HG02759 (cell line): ENCODE results near the gene ZFAND4.
"Not testable (repeated sequence)": the region's sequence is repeated elsewhere in the genome, so short reads cannot be mapped to it uniquely, and the experiment has no call there.

Source experiments
- ATAC-seq: cut with Tn5 transposase; IDR thresholded peaks from one replicate; pipeline ENCODE4 v1.9.1; 2021; ENCODE audit warnings: mild to moderate bottlenecking, moderate library complexity; ENCODE audit not compliant: unreplicated experiment

Gene ZFAND4

GRCh38 chr10:45592432-45592831, 80.1 kb downstream of the ZFAND4 start:
- ATAC-seq = no peak

- ATAC-seq = no peak
These were observed 81.3 kb downstream of the ZFAND4 start for GRCh38 chr10:45591280-45591679.

- no peak for ATAC-seq
These were observed 82.7 kb downstream of the ZFAND4 start for GRCh38 chr10:45589868-45590267.

DNA sequence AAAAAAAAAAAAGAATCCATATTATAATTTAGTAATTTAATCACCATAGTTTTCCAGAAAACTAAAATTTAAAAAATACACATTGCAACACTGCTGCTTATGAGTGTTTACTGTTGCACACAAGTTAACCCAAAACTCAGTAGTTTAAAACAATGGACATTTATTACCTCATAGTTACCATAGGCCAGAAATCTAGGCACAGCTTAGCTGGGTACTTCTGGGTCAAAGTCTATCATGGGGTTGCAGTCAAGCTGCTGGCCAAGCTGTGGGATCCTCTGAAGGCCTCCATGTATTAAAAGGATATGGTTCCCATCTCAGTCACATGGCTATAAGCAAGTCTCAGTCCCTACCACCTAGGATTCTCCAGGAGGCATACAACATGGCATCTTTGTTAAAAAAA, 83.6 kb downstream of the ZFAND4 start:
- no peak for ATAC-seq

DNA sequence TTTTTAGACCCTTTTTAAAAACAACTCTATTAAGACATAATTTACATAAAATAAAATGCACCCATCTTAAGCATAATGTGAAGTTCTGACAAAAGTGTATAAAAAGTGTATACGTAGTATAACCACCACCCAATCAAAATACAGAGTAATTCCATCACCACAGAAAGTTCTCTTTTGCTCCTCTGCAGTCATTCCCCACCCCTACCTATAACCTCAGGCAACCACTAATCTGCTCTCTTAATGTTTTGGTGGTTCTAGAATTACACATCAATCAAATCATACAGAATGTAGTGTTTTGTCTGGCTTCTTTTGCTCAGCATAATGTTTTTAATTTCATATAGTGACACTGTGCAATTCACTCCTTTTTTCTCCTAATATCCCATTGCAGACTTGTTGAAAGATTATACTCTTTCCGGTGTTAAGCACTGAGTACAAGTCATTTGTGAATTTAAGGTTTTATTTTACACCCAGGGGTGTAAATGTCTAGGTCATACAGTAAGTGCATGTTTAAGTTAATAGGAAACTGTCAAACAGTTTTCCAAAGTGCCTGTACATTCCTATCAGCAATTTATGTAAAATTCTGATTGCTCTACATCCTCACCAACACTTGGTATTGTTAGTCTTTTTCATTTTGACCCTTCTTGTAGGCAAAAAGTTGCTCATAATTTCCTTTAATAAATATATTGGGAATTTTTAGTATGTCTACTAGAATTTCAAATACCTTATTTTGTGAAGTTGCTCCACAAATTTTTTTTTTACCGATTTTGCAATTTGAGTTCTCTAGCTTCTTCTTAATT, 86.3 kb downstream of the ZFAND4 start:
- ATAC-seq = no peak

GRCh38 chr10:45585131-45585530, 87.4 kb downstream of the ZFAND4 start:
- no peak for ATAC-seq

GRCh38 chr10:45582386-45582781, 90.2 kb downstream of the ZFAND4 start:
- ATAC-seq = no peak

GRCh38 chr10:45581582-45582385, 90.8 kb downstream of the ZFAND4 start:
- no peak for ATAC-seq

GRCh38 chr10:45581216-45581549, 91.4 kb downstream of the ZFAND4 start:
- no peak for ATAC-seq

DNA sequence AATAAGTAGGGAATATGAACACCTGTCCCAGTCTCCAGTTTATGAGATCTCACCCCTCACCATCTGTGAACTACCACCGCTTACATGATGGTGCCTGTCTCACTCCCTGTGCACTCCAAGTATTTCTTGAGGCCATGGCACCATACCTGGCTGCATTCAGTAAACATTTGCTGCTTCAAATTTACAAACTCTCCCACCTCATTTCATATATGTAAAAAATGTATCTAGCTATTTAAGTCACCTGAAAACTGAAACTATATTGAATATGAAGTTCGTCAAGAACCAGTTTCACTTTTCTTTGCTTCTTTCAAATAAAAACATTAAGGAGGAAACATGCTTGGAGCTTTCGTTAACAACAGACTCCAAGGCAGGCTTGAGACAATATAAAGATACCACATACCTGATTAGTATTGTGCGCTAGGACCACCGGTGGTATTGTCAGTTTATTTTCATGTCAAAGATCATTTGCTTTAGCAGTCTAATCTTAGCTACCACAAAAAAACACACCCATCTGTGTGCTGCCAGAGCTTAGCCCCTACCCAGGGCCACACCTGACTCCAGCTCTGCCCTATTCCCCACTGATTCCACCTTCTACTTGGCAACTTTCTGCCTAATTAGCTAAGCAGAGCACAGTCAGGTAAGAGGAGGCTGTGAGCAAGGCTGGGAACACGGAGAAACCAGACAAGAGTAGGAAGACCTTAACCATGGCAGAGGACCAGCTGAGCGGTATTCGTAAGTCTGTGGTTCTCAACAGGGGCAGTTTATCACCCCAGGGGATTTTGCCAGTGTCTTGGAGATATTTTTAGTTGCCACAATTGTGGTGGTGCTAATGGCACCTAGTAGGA, 92.0 kb downstream of the ZFAND4 start:
- ATAC-seq = peak; percentile 75

DNA sequence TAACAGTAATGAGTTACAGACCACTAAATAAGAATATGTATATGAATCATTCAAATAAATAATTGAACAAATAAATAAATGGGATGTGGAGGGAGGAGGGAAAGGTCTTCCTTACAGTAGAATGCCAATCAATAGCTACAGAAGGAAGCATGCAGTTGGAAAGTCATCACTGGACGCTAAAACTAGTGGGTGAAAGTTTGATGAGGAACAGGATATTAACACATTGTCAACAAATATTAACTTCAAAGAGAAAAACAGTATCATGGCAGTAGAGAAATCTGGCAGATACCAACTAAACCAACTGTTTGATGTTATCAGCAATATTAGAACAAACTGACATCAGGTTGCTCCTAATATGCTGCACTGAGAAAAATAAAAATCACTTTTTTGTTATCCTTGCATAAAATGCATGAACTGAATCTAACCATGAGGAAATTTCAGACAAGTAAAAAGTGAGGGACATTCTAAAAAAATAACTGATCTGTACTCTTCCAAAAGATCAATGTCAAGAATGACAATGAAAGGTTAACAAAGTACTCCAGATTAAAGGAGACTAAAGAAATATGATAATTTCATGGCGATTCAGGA, 94.1 kb downstream of the ZFAND4 start:
- no peak for ATAC-seq

DNA sequence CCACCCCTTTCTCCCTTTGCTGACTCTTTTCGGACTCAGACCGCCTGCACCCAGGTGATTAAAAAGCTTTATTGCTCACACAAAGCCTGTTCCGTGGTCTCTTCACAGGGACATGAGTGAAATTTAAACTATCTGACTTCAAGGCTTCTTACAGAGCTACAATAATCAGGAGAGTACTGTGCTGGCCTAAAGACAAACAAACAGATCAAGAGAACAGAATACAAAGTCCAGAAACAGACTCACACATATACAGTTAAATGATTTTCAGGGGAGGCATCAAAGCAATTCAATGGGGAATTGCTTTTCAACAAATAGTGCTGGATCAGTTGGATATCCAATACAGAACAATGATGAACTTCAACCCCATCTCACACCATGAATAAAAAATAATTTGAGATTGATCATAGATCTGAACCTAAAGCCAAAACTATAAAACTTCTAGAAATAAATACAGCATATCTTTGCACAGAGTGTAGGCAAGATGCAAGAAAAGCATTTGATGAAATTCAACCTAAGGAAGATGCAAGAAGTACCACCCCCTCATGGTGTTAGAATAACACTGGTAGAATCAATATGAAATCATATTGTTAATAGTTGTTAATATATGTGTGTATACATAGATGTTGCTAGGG, 96.5 kb downstream of the ZFAND4 start:
- ATAC-seq = no peak

DNA sequence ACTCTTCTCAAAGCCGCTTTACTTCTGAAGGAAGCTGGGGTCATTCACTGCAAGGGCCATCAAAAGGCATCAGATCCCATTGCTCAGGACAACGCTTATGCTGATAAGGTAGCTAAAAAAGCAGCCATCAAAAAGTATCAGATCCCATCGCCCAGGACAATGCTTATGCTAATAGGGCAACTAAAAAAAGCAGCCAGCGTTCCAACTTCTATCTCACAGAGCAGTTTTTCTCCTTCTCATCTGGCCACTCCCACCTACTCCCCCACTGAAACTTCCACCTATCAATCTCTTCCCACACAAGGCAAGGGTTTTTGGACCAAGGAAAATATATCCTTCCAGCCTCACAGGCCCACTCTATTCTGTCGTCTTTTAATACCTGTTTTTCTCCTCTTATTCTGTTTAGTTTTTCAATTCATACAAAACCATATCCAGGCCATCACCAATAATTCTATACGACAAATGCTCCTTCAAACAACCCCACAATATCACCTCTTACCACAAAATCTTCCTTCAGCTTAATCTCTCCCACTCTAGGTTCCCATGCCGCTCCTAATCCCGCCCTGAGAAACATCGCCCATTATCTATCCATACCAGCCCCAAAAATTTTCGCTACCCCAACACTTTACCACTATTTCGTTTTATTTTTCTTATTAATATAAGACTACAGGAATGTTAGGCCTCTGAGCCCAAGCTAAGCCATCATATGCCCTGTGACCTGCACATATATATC, 97.4 kb downstream of the ZFAND4 start:
- not testable (repeated sequence) for ATAC-seq

GRCh38 chr10:45569471-45569870, 103.1 kb downstream of the ZFAND4 start:
- ATAC-seq = no peak

DNA sequence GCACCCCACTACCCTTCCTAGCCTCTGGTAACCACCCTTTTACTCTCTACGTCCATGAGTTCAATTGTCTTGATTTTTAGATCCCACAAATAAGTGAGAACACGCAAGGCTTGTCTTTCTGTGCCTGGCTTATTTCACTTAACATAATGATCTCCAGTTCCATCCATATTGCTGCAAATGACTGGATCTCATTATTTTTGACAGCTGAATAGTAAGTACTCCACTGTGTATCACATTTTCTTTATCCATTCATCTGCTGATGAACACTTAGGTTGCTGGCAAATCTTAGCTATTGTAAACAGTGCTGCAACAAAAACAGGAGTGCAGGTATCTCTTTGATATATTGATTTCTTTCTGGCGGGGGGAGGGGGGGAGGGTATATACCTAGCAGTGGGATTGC, 106.2 kb downstream of the ZFAND4 start:
- ATAC-seq = no peak
